Endometrial microvascular endothelial cells (primary cell): ENCODE results near the gene UBXN2A. TPM values are rescaled to one million over a fixed set of nuclear protein-coding genes. Genes with fewer than 3 reads are reported as not detected.
"Not testable (repeated sequence)": the region's sequence is repeated elsewhere in the genome, so short reads cannot be mapped to it uniquely, and the experiment has no call there.

ENCODE experiments used
- in situ Hi-C: cut with HindIII; loops from 2 replicates; pipeline ENCODE4 v1.10.0; 2017; ENCODE audit warnings: low sequenced_read_pairs, low pct_unique_long_range_greater_than_20kb; ENCODE audit errors: inconsistent ontology term
- total RNA-seq: library from RNA; depleted of rRNA; stranded (reverse); fragments of >200 nt; gene quantifications from one replicate; pipeline ENCODE4 v1.2.3, GENCODE V29; 2015; ENCODE audit errors: inconsistent ontology term

UBXN2A gene
- total RNA-seq, 1 donor from 2014 or later: 12.0 TPM

DNA sequence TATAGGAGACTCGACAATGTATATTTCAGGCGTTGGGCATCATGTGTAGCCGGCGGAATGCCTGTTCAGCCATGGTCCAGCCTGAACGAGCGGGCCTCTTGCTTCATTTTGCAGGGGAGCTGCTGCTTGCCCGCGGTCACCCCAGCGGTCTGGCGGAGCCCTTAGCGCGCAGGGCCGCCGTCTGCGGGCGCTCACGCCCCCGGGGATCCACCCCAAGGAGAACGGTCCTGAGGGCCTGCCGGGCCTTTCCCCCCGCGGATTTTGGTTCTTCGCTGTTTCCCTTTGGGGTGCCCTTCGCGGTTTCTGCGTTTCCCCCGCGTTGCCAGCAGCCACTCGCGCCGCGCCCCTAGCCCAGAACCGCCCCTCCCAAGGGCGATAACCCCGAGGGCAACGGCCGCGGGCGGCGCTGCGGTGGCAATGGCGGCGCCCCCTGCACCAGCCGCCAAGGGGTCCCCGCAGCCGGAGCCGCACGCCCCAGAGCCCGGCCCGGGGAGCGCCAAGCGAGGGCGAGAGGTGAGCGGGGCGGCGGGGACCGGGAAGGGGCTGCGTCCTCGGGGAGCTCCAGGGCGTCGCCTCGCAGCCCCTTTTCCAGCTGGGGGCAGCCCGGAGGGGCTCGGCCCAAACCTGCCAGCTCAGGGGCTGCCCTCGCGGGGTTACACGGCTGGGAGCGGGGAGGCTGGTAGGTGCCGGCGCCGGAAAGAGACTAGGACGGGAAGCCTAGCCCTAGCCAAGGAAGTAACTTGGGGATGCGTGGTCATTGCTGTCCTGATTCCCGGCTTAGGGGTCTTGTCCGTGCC lies 69.6 kb downstream of the UBXN2A start, which contains the start of gene MFSD2B:
Gene MFSD2B, plus strand, starts transcription at position 406 of the 797 bp plus-strand sequence. Its CDS starts 12 bp downstream, at position 418.
- in situ Hi-C loops: no loop called here

DNA sequence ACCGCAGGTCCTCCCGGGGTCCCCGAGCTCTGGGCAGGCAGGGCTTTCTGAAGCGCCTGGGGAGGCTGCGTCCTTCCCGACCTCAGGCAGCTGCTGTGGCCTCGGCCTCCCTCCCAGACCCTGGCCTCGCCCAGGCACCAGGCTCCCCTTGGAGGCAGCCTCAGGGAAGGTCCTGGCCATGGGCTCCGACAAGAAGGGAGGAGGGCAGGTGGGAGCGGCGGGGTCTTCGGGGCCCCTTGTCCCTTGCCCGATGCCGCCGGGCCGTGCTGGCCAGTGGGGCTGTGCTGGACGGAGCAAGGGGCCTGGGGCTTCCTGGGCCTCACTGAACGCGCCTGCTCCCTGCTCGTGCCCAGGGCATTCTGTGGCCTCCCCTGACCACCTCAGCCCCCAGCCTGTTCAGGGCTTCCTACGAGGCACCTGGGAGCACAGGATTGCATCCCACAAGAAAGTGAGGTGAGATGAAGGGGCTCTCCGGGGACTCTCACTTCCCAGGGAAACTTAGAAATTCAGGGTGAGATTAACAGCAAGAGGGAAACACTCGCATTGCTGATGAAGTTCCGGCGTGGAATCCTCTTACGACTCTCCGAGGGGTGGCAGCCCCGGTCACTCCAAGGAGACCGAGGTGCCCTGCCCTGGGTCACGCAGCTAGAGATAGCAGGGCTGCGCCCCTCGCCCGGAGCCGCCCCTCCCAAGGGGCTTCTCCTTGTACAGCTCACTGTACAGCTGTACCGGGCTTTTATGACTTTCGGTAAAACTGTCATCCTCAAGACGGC lies 70.4 kb downstream of the UBXN2A start:
- in situ Hi-C loops: no loop called here

DNA sequence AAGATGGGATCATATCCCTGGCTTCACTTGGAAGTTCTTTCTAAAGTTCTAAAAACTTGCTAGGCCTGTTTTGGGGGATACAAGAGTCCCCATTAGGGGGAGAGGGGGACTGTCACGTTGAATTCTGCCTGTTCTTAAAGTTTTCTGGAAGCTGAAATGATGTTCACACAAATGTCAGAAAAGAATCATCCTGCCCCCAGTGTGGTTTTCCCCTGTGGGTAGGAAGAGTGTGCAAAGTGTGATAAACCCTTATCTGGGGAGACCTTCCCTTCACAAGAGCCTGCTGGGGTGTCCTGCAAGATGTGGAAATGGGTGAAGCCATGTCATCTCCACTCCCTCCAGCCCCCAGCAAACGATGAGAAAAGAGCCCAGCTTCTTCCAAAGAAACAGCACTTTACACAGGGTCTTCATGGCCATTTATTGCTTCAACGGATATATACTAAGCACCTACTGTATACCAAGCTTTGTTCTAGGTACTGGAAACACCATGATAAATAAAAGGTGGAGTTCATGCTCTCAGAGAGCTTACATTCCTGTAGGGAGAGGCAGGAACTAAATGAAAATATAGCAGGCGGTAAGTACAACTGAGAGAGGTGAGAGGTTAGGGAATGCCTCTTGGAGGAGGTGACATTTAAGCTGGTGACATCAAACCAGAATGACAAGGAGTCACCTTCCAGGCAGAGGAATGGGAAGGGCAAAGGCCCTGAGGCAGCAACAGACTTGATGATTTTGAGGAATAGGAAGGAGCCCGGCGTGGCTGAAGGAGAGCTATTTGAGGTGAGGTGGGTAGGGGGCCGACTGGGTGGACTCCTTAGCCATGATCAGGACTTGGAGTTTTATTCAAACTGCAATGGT lies 71.2 kb downstream of the UBXN2A start:
- in situ Hi-C loops: no loop called here

DNA sequence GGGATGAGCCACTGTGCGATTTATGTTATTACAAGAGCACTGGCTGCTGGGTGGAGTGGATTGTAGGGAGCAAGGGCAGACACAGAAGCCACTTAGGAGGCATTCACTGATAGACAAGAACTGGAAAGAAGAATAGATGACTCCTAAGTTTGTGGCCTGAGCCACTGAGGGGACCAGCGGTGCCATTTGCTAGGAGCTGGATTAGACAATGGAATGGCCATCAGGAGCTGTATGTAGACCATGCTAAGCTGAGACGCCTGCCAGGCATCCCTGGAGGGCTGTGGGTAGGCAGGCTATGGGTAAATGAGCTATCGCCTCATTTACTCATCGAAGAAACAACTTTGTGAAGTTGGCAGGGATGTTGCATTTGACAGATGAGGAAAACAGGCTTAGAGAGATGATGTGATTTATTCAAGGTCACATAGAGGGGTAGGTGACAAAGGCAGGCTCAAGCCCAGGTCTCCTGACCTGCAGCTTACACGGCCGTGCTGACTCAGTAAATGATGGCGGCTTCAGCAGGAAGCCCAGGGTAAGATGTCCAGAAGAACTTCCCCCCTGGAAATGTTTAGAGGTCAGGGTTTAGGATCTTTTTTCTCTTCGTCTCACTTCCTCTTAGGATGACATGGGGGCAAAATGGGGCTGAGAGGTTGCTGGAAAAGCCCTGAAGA lies 72.4 kb downstream of the UBXN2A start:
- in situ Hi-C loops: no loop called here

DNA sequence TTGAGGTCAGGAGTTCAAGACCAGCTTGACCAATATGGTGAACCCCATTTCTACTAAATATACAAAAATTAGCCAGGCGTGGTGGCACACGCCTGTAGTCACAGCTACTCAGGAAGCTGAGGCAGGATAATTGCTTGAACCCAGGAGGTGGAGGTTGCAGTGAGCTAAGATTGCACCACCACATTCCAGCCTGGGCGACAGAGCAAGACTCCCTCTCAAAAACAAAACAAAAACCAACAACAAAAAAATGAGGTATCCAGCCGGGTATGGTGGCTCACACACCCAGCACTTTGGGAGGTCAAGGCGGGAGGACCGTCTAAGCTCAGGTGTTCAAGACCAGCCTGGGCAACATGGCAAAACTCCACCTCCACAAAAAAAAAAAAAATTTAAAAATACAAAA lies 74.6 kb downstream of the UBXN2A start:
- in situ Hi-C loops: not testable (repeated sequence)

DNA sequence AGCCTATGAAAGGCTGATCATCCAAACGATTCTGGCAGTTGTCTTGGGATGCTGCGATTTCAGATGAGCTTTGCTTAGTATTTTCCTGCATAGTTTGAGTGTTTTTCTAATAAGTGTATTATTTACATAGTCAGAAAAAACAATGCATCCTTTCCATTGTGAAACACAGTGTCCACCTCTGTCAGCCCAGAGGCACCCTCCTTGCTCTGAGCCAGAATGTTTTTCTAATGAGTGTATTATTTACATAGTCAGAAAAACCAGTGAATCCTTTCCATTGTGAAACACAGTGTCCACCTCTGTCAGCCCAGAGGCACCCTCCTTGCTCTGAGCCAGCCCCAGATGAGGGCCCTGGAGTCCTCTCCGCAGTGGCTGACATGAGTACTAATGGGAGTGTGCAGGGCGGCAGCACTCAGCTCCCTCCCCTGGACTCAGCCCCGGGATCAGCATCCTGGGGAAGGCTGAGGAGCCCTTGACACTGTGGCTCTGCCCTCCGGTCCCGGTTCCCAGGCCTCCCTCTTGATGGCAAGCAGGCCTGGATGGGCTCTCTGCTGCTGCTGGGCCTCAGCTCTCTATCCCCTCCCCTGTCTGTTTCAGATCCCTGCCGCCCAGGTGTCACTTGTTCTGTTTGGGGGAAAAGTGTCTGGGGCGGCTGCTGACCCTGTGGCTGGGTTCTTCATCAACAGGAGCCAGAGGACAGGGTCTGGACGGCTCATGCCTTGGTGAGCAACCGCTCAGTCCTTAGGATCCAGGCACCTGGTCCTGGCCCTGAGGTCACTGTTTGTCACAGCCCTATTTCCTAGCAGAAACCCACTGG lies 75.5 kb downstream of the UBXN2A start:
- in situ Hi-C loops: no loop called here

DNA sequence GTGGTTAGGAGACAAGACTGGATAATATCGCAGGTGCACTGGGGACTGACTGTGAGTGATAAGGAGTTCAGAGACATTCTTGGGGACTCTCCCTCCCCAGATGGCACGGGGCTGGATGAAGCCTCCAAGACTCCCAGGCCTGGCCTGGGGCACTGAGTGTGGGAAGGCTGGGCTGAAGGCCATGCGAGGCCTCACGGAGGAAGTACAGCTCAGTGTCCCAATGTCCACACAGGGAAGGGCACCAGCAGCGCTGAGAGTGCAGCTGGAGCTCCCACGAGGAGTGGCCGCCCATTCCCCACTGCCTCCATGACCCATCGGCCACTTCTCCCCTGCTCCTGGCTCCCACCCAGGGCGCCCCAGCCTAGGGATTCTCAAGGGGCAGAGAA lies 76.1 kb downstream of the UBXN2A start:
- in situ Hi-C loops: no loop called here

DNA sequence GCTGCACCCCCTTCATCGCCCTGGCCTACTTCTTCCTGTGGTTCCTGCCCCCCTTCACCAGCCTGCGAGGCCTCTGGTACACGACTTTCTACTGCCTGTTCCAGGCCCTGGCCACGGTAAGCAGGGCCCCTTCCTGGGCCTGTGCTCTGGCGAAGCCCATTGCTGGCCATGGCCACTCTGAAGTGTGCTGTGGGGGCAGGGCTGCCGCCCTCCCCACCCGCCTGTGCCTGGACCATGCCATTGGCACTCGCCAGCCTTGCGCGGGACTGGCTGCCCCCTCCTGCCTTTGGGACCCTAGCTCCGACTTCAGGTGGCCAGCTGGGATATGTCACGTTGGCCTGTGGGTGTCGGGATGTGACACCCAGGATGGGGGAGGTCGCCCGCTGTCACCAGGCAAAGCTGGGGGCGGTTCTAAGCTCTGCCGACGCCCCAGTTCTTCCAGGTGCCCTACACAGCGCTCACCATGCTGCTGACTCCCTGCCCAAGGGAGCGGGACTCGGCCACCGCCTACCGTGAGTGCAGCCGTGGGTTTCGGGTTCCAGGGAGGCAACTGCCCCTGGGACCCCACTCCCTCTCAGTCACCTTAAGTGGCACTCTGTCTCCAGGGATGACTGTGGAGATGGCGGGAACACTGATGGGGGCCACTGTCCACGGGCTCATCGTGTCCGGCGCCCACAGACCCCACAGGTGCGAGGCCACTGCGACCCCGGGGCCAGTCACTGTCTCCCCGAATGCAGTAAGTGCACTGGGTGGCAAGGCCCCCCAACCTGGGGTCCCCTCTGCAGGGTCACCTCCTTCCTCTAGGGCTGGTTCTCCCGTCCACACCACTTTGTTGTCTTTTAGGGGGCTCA lies 76.8 kb downstream of the UBXN2A start:
- in situ Hi-C loops: no loop called here

DNA sequence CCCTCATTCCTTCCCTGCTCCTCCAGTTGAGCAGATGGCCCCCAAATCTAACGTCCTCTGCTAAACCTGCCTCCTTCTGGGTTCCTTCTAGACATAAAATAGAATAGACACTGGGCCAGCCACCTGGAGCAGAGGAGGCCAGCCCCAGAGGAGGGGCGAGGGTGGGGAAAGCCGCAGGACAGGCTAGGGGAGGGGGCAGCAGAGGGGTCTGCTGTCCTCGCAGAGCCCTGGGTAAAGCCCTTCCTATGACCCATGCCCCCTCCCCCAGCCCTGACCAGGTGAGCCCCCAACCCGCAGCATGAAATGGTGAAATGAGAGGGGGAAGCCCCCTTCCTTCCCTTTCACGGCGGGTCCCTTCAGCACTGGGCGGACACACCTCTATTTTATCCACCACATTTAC lies 77.4 kb downstream of the UBXN2A start:
- in situ Hi-C loops: no loop called here

DNA sequence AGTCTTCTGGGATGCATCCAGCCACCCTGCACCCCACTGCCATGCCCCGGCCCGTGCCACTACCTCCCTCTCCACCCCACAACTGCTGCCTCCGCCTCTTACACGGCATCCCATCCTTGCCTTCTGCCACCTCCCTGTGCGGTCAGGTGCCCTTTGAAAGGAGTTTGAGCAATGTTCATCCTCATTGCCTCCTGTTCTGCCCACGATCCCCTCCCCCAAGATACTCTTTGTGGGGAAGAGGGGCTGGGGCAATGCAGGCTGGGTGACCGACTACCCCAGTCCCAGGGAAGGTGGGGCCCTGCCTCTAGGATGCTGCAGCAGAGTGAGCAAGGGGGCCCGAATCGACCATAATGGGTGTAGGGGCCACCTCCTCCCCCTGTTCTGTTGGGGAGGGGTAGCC lies 78.0 kb downstream of the UBXN2A start:
- in situ Hi-C loops: no loop called here

DNA sequence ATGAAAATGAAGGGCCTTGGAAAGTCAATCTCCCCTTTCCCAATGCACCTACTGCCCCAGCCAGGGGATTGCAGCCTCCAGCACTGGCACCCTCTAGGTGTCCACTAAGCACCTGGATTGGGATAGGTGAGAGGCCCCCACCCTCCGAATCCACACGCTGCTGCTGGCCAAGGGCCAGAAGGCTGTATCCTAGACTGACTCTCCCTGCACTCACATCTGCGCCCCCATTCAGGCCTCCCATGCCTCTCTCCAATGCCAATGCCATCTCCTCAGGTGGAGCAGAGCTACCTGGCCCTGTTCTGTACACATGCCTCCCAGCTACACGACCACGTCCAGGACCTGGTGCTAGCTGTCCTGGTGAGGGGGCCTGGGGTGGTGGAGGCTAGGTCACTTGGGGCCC lies 79.5 kb downstream of the UBXN2A start:
- in situ Hi-C loops: no loop called here

DNA sequence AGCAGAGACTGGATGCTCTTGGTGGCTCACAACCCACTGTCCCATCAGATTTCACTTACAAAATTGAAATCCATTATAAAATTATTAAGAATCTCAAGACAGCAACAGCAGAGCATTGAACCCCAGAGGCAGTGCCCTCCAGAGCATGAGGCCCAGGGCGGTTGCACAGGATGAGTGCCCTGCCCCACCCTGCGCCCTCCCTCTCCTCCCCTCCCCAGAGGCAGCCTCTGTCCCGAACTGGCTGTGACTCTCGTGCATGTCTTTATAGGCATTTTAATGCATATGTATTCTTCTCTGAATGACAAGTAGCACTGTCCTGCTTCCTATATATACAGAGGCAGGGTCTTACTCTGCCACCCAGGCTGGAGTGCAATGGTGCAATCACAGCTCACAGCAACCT lies 80.0 kb downstream of the UBXN2A start:
- in situ Hi-C loops: no loop called here

DNA sequence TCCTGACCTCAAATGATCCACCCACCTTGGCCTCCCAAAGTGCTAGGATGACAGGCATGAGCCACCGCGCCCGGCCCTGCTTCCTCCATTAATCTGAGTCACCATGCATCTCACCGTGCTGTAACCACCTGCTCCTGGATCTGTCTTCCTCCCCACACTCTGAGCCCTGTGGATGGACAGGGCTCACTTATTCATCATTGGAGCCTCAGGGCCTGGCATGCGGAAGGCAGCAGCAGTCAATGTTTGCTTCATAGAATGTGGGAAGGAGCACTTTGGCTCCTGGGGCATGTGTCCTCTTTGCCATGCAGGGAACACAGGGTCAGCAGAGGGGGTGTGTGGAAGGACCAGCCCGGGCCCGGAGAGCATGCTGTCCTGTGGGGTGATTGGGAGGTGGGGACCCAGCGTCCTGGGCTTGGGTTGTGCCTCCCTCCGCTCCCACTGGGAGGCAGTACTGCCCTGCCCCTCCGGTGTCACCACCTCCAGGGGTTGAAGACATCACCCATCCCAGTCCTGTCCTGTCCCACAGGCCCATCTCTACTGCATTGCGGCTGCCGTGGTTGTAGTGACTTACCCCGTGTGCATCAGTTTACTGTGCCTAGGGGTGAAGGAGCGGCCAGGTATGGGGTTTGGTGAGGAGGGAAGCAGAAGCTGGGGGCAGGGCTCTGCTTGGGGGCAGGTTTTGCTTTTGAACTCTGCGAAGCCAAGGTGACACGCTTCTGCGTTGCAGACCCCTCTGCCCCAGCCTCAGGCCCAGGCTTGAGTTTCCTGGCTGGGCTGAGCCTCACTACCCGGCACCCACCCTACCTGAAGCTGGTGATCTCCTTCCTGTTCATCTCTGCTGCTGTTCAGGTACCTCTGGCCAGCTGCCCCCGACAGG lies 81.1 kb downstream of the UBXN2A start:
- in situ Hi-C loops: no loop called here

DNA sequence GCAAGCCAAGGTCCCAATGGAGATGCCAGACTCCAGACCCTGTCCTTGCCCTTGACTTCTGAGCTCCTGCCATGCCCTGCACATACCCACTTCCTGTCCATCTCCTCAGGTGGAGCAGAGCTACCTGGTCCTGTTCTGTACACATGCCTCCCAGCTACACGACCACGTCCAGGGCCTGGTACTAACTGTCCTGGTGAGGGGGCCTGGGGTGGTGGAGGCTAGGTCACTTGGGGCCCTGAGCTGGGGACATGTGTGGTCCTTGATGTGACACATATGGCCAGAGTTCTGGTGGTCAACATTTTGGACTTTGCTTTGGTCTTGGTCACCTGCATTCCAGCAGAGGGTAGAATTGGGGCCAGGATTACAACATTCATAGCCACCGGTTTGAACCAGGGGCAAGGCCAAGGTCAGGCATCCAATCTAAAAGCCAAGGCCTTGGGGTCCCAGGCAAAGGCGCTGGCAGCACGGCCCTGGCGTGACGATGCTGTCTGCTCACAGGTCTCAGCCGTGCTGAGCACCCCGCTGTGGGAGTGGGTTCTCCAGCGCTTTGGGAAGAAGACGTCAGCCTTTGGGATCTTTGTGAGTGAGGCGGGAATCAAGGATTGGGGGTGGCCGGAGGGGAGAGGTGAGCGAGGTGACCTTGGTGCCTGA lies 82.2 kb downstream of the UBXN2A start:
- in situ Hi-C loops: no loop called here

DNA sequence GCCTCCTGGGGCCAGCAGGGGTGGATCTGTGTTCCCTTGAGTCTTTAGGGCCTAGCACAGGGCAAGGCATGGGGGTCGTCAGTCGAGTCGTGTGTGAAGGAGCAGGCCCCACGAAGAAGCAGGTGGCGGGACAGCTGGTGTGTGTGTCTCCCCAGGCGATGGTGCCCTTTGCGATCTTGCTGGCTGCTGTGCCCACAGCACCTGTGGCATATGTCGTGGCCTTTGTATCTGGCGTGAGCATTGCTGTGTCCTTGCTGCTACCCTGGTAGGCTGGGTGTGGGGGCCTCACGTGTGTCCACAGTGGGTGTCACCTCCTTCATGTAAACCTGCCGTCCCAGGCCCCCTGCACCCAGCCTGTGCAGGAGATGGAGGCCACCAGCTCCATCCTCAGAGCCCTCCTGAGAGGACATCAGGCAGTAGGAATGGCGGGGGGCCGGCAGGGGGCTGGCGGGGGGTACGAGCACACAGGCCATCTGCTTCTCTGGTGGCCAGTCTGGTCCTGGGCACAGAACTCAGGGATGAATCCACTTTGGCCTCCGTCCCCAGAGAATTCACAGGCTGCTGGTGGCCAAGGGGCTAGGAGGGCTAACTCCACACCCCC lies 82.8 kb downstream of the UBXN2A start:
- in situ Hi-C loops: no loop called here

DNA sequence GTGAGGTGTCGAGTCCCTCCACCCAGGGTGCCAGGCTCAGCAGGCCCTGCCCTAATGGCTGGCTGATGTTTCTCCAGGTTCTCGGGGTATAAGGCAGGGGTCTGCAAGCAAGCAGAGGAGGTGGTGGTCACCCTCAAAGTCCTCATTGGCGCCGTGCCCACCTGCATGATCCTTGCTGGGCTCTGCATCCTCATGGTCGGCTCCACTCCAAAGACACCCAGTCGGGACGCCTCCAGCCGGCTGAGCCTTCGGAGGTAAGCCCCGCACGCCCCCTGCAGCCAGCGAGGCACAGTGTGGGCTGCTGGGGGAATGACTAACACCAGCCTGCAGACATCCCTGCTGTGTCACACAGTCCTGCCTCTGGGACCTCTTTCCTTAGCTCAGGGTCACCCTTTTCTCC lies 83.8 kb downstream of the UBXN2A start:
- in situ Hi-C loops: no loop called here
